GM21825 (cell line): ENCODE results near the gene GOLT1A.
"Not testable (repeated sequence)": the region's sequence is repeated elsewhere in the genome, so short reads cannot be mapped to it uniquely, and the experiment has no call there.

Experiments
- ATAC-seq: cut with Tn5 transposase; IDR thresholded peaks from one replicate; pipeline ENCODE4 v1.9.1; 2021; ENCODE audit warnings: mild to moderate bottlenecking, moderate library complexity; ENCODE audit not compliant: unreplicated experiment

Gene GOLT1A

DNA sequence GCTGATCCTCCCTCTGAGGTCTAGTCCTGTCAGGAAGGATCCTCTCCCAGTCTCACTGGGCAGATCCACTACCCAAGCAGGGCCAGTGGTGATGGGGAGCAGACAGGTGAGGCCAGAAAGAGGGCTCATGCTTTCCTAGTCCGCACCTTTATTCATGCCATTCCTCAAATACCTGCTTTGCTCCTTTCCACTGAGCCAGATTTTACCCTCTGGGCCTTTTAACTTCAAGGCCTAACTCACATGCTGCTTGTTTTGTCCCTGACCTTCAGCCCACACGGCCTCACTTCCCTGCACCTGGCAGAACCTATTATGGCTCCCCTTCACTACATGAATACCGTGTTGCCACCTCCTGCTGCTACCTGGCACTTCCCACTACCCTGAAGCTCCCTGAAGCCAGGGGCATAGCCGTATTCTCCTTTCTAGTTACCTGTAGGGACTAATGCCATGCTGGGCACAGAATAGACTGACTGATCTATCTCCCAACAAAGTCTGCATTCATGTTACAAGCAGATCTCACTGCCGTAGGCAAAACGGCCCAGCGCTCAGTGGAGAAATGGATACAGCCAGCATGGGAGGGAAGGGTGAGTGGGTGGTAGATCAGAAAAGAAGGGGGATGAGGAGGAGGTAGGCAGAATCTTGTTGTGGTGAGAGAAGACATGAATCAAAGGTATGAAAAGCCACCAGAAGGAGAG lies 36.1 kb upstream of the GOLT1A start:
- no peak for ATAC-seq

DNA sequence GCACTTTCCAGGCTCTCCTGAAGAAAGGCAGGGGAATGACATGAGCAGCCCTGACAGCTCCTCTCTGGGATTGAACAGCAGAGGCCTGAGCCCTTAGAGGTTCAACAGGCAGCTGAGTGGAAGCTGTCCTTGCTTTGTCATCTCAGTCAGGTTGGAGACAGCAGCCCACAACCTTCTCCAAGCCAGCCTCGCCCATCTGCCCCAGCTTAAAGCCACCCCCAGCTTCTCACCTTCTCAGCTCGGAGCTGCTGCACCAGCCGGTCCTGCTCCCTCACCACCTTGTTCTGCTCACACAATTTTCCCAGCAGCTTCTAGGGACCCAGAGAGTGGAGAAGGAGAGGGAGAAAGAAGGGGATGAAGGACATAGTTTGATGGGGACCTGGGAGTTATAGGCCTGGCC lies 35.2 kb upstream of the GOLT1A start:
- ATAC-seq: no peak

DNA sequence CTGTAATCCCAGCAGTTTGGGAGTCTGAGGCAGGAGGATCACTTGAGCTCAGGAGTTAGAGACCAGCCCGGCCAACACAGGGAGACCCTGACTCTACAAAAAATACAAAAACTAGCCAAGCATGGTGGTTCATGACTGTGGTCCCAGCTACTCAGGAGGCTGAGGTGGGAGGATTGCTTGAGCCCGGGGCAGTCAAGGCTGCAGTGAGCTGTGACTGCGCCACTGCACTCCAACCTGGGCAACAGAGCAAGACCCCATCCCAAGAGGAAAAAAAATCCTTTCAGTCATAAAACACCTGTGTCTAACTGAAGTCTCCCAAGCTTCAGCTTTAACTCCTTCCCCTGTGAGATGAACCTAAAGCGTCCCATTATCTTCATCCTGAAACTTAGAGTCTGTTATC lies 33.1 kb upstream of the GOLT1A start:
- no peak for ATAC-seq

DNA sequence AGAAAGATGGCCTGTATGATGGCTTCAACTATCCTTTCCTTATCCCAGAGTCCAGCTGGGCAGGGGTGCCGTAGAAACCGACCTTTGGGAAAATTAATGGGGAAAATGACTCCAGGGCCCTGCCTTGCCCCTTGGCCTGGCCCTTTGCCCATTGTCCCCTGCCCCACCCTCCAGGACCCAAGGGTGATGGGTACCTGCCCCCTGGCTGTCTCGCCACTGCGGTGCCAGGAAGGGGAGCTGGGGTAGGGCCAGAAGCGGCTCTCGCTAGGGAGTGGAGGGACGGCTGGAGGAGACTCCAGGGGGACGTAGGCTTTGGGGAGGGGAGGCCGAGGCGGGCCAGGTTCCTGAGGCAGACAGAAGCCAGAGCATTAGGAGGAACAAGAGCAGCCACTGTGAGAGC lies 29.1 kb upstream of the GOLT1A start:
- no peak for ATAC-seq

DNA sequence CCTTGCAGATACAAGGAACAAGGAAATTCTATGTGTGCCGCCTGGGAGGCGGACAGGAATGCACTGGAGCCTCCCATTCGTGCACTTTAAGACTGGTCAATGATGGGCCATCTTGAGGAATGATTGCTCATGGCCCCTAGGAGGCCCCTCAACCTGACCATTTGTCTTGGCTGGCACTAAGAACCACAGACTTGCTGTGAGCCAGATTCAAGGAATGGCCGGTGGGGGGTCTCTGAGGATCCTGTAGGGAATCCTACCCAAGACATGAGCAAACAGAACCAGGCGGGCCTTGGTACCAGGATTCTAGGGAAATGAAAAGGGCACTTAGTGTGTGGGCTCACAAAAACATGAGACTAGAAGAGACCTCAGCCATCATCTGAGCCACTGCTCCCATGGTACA lies 28.1 kb upstream of the GOLT1A start:
- ATAC-seq: no peak

DNA sequence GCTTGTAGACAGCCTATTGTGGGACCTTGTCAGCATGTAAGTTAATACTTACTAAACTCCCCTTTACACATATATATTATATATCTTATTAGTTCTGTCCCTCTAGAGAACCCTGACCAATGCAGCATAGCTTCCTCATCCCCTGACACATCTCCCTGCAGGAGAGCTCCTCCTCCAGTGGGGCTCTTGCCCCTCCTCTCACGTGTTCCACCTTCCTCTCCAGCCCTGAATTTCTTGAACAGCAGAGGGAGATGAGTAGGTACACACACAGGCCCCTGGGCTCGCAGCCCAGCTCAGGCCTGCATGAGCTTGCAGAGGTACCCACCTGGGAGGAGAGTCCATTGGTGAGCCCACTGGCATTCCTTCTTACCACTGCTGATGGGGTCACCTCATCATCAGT lies 27.3 kb upstream of the GOLT1A start:
- no peak for ATAC-seq

DNA sequence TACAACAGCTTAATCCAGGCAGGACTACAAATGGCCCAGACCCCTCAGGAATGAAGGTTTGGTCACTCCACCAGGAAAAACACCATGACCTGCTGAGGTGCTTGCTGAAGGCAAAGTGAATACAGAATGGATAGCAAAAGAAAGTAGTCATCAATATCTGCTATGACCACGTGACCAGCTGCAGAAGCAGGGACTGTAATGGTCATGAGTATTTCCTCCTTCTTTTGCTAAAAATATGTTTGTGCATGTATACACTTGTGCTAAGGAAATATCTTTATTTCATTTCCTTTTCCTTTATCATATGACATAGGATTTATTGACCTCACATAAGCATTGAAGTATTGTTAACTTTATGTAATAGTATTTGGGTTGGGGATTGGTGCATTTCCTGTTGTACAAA lies 26.4 kb upstream of the GOLT1A start:
- no peak for ATAC-seq

DNA sequence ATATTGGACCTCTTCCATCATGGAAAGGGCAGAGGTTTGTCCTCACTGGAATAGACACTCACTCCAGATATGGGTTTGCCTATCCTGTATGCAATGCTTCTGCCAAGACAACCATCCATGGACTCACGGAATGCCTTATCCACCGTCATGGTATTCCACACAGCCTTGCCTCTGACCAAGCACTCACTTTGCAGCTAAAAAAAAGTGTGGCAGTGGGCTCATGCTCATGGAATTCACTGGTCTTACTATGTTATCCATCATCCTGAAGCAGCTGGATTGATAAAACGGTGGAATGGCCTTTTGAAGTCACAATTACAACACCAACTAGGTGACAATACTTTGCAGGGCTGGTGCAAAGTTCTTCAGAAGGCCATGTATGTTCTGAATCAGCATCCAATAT lies 25.6 kb upstream of the GOLT1A start:
- not testable (repeated sequence) for ATAC-seq

DNA sequence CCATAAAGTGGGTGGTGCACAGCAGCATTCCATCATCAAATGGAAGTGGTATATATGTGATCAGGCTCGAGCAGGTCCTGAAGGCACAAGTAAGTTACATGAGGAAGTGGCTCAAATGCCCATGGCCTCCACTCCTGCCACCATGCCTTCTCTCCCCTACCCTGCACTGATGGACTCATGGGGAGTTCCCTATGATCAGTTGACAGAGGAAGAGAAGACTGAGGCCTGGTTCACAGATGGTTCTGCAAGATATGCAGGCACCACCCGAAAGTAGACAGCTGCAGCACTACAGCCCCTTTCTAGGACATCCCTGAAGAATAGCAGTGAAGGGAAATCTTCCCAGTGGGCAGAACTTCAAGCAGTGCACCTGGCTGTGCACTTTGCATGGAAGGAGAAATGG lies 24.7 kb upstream of the GOLT1A start:
- not testable (repeated sequence) for ATAC-seq

DNA sequence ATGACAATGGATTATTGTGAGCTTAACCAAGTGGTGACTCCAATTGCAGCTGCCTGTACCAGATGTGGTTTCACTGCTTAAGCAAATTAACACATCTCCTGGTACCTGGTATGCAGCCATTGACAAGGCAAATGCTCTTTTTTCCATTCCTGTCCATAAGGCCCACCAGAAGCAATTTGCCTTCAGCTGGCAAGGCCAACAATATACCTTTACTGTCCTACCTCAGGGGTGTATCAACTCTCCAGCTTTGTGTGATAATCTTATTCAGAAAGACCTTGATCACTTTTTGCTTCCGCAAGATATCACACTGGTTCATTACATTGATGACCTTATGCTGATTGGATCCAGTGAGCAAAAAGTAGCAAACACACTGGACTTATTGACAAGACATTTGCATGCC lies 23.7 kb upstream of the GOLT1A start:
- not testable (repeated sequence) for ATAC-seq

DNA sequence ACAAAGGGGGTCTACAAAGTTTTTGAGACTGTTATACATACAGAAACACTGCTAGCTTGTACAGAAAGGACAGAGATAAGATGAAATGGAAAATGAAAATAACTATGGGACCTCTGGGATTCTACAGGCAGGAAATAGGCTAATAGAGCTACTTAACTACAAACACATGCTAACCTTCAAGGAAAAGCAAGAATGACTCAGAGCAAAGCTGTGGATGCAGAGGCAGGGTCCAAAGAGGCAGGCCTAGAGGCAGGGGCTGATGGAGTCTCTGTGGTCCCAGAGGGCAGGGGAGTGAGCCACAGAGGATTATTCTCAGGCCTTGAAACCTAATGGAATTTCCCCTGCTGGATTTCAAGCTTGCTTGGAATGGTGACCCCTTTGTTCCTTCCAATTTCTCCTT lies 18.7 kb upstream of the GOLT1A start:
- ATAC-seq: no peak

DNA sequence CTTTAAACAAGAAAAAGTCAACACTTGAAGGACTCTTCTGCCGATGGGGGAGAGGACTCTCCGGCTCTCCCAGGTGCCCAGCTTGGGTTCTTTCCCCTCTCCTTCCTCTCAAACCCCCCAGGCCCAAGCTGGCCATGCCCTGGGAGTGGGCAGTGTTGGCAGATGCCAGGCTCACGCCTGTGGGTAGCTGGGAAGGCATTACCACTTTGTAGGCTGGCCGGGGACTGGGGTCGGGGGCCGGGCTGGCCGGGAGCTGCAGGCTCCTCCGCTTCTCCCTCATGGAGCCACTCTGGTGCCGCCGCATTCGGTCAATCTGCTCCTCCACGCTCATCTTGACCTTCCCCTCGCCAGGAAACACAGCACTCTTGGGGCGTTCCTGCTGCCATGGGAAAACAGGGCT lies 16.4 kb upstream of the GOLT1A start:
- ATAC-seq: no peak

DNA sequence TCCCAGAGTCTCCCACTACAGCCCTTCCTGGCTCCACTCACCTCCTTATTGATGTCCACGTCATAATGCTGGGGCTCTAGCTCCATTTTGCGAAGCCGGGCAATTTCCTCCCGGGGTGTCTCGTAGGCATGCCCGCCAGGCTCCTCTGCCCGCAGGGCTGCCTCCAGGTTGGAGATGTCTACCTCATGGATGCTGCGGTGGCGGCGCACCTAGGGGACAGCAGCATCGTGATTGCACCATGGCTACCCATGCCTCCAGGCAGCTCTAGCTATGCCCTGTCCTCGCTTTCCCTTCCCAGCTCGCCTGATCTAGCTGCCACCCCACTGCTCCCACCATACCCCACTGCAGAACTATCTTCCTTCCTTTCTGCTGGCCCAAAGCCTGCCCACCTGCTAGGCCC lies 15.1 kb upstream of the GOLT1A start:
- no peak for ATAC-seq

DNA sequence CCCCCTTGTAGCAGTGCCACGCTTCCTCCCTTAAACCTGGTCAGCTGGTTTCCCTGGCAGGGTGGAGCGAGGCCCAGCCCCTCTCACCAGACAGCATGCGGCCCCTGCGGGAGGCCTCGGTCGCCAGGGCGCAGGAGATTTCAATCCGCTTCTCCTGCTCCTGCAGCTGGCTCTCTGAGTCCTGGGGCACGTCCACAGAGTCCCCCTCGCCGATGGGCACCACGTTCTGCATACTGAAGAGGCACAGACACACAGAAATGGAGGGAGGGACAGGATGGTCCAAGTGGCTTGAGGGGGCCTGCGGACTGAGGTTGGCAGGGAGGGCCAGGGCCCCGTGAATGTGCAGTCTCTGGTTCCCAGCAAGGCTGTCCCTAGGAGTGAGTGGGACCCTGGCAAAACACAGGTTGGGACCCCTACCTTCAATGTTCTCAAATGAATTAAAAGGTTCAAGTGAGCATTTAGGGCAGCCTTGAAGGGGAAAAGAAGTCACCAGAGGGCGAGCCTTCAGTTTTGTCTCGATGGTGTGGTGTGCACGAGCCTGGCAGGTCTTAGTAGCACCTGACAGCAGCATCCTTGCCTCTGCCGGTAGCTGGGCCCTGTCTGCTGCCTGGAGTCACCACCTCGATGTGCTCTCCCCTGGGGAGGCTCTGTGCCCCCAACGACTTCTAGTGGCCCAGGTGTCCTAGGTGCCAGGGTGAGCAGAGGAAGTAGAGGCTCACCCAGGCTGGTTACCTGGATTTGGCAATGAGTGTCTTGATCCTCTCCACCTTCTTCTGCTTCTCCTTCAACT lies 14.4 kb upstream of the GOLT1A start:
- ATAC-seq: no peak

DNA sequence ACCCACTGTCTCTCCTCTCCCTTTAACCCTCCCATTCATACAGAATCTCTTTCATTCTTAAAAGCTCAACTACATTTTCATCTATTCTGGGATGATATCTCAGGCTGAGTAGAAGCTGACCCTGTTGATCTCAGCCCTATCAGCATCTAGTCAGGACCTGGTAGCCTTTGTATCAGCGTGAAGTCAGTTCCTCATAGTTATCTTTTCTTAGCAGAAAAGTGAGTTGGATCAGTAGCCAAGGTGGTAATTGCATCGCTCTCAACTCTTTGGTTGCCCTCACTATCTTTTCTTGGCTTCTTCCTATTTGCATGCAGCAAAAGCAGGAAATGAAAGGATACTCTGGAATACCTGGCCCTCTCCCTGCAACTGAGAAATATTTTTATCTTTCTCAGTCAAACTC lies 13.6 kb upstream of the GOLT1A start:
- ATAC-seq: no peak

DNA sequence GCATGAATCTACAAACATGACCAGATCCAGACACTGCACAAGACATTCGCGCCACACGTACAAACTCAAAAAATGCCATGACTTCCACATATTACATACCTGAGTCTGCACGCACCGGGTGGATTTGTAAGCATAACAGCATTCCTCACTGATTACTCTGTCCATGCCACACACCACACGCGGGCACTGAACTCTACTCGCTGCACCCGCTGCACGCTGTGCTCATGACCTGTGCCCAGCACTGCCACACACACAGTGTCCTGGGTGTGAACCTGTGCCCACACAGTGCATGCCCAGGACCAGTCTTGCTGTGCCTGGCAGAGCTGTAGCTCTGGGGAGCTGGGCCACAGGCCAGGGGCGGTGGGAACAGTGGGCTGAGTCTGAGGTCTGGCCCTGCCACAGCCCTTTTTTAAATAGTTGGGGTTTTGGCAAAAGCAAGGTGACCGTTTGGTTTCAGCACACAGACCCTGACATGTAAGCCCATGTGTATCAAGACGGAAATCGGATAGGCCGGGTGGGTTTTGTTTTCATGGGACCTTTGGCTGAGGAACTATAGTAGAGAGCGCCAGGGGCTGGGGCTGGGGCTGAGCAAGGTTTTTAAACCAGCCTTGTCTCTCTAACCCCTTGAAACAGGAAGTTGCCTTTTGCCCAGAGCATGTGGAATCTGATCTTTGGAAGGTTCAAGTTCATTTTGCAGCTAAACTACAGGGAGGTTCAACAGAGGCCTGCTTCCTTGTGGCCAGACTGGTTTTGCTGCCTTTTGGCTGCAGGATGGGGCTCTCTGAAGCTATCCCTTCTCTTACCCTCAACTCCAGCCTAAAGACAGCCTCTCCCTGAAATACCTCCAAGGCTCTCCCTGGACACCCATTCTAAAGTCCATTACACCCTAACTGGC lies 12.3 kb upstream of the GOLT1A start:
- ATAC-seq: no peak

DNA sequence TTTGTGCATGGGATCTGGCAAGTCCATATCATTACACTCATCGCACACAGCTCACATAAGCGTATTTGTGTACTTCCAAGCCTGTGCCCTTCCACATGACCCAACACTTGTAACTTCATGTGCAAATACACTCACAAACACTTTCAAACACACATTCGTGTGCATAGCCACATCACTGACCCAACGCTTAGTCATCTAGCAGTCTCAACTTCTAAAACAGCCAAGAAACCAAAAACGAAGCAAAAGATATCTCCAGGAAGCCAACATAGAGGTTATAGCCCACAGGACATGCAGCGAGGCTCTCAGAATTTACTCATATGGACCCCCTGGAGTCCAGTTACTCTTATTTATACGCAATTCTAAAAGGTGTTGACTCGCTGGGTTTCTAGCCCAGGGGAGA lies 10.9 kb upstream of the GOLT1A start:
- ATAC-seq: no peak

DNA sequence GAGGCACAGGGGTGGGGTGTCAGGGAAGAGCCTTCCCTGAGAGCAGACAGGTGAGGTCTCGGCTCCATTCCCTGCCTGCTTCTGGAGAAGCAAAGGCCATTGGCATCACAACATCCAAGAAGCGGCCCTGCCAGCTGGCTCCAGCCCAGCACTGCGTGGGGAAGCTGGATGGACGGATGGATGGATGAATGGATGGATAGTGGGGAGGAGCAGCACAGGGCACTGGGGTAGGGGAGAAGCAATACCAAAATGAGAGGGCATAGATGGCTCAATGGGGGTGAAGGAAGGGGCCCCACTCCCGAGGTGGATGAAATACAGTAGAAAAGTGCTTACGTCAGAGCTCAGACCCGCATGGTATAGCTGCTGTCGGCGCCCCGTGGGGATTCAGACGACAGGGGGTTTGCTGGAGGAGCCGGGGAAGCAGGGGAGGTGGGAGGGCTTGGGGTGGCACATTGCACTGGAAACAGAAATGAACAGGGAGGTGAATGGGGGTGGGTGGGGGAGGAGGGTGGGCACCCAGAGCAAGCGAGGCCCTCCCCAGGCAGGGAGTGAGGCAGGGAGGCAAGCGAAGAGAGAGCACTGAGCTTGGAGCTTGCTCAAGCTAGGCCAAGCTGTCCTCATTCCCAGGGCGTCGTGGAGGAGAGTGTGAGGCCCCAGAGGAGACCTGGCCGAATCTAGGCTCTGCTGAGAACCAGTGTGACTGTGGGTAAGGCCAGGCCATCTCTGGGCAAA lies 9.5 kb upstream of the GOLT1A start:
- no peak for ATAC-seq

DNA sequence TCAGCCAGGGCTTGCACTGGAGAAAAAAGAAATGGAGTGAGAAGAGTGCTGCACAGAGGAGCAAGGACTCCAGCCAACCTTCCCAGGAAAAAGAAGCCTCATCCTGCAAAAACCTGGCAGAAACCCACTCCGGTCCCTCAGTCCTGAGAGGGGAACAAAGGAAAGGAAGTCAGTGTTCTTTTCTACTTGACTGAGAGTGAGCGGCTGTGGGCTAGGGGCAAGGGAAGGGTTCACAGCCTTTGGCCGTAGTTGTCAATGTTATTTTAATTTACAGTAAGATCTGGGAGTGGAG lies 8.9 kb upstream of the GOLT1A start:
- no peak for ATAC-seq

DNA sequence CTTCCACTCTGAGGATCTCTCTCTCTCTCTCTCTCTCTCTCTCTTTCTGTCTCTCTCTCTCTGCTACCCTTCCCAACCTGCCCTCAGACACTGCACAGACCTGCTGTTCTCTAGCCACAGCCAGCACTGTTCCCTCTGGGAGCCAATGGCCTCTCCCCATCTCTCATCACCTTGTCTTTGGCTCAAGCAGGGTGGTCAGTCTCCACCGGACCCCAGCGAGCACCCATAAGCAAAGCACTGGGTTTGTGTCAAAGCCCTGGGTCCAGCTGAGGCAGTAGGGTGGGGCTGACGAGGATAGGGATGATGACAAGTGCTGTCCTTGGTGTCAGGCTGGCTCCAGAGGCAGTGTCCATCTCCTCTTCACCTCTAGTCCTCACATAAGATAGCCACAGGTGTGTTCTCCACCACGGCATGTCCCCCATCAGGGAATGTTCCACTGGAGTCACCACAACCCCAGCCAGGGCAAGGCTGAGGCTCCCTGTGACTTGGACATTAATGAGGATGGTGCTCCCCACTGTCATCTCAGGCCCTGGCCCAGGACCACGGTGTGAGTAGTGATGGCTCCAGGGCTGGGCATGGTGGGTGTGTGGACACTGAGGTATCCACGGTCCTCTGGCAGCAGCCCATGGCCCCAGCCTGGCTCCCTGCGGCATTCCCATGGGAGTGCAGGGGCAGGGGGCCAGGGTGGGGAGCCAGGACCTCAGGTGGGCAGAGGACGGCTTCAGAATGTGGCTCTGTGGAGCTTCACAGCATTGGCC lies 8.4 kb upstream of the GOLT1A start:
- ATAC-seq: no peak

DNA sequence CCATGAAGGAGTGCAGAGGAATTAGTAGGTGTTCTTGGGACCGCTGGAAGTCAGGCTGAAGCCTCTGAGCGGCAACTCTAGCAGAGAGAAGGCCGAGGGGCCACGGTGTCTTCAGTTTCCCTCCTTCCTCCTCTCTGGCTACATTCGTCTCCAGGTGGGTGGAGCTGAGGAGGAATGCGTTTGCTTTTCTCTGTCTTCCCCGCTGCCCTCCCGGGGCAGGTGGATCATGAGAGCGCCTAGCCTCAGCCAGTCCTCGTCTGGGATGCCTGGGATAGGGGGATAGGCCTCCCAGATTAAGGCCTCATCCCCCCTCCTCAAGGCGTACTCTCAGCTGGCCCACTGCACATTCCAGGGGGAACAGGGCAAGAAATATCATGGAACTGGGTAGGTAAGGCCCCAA lies 7.5 kb upstream of the GOLT1A start:
- no peak for ATAC-seq
